GM18507 (cell line): ENCODE measurements around the gene DKK2.

ENCODE experiments used
- DNase-seq: peaks from one replicate; pipeline ENCODE4 v3.0.0; 2011; ENCODE audit warnings: low read depth; ENCODE audit not compliant: insufficient read length; ENCODE audit errors: extremely low spot score
- FAIRE-seq: peaks from 2 replicates; lab custom pipeline; 2011; peaks lifted over from hg19 to GRCh38; lab: Jason Lieb, UNC

DKK2 gene

GRCh38 chr4:107018344-107018735, 17.8 kb downstream of the DKK2 start:
- FAIRE-seq (no peak), DNase-seq (no peak)

- FAIRE-seq, result no peak
- no peak for DNase-seq
These were observed 18.4 kb downstream of the DKK2 start for GRCh38 chr4:107017443-107018343.

- no peak for FAIRE-seq
- DNase-seq, result no peak
These were observed 24.8 kb downstream of the DKK2 start for GRCh38 chr4:107011312-107011711.

GRCh38 chr4:107009196-107009968, 26.7 kb downstream of the DKK2 start:
- DNase-seq, result no peak
- FAIRE-seq, result no peak

- no peak for FAIRE-seq
- DNase-seq, result no peak
These were observed 28.0 kb downstream of the DKK2 start for GRCh38 chr4:107008115-107008514.

GRCh38 chr4:107006218-107006617, 29.9 kb downstream of the DKK2 start:
- no peak for FAIRE-seq
- DNase-seq, result no peak

GRCh38 chr4:106996490-106996889, 39.6 kb downstream of the DKK2 start:
- no peak for DNase-seq
- no peak for FAIRE-seq

GRCh38 chr4:106993827-106994226, 42.3 kb downstream of the DKK2 start:
- no peak for FAIRE-seq
- no peak for DNase-seq

- FAIRE-seq, result no peak
- no peak for DNase-seq
These were observed 48.8 kb downstream of the DKK2 start for GRCh38 chr4:106987311-106987710.

GRCh38 chr4:106986486-106986885, 49.6 kb downstream of the DKK2 start:
- DNase-seq, result no peak
- no peak for FAIRE-seq

GRCh38 chr4:106985830-106986229, 50.3 kb downstream of the DKK2 start:
- FAIRE-seq, result no peak

GRCh38 chr4:106982711-106983211, 53.4 kb downstream of the DKK2 start:
- FAIRE-seq (no peak), DNase-seq (no peak)

More at GRCh38 chr4:106985830-106986229, 50.3 kb downstream of the DKK2 start:
- no peak for DNase-seq

- DNase-seq, result no peak
- FAIRE-seq, result no peak
These were observed 54.7 kb downstream of the DKK2 start for GRCh38 chr4:106981431-106981830.

- no peak for DNase-seq
- FAIRE-seq, result no peak
These were observed 56.6 kb downstream of the DKK2 start for GRCh38 chr4:106979476-106979875.

- DNase-seq (no peak), FAIRE-seq (no peak)
These were observed 57.9 kb downstream of the DKK2 start for GRCh38 chr4:106978046-106978774.

GRCh38 chr4:106971636-106972035, 64.5 kb downstream of the DKK2 start:
- DNase-seq, result no peak
- FAIRE-seq, result no peak

GRCh38 chr4:106967892-106968291, 68.2 kb downstream of the DKK2 start:
- DNase-seq (no peak), FAIRE-seq (no peak)

GRCh38 chr4:106953036-106953705, 82.9 kb downstream of the DKK2 start:
- no peak for FAIRE-seq

GRCh38 chr4:106951891-106952290, 84.2 kb downstream of the DKK2 start:
- no peak for DNase-seq
- no peak for FAIRE-seq

More at GRCh38 chr4:106953036-106953705, 82.9 kb downstream of the DKK2 start:
- DNase-seq, result no peak
